Endothelial cell of umbilical vein (primary cell): ENCODE data around the gene CNTN2.

ENCODE experiments used
- CTCF ChIP-seq, 2 donors: IDR thresholded peaks; 1 replicate in 1 of 2; 2 replicates in 1 of 2; pipeline ENCODE4 v1.5.1; 2011; ENCODE audit warnings: low read length in 2 of 2, mild to moderate bottlenecking in 2 of 2, moderate library complexity in 2 of 2, control low read depth in 1 of 2, inconsistent platforms in 1 of 2, low read depth in 1 of 2; ENCODE audit not compliant: insufficient read depth in 1 of 2; ENCODE audit errors: extremely low read depth in 1 of 2
- EZH2 ChIP-seq: IDR thresholded peaks from 2 replicates; pipeline ENCODE4 v1.6.1; 2012; ENCODE audit warnings: borderline replicate concordance, low read depth, mild to moderate bottlenecking, moderate library complexity, low read length, inconsistent platforms; ENCODE audit not compliant: severe bottlenecking
- MAX ChIP-seq: IDR thresholded peaks from 2 replicates; pipeline ENCODE4 v1.6.1; 2011; ENCODE audit not compliant: insufficient read depth, insufficient read length
- POLR2AphosphoS5 ChIP-seq: IDR thresholded peaks from 2 replicates; pipeline ENCODE4 v1.6.1; 2012; ENCODE audit warnings: low read depth, mild to moderate bottlenecking, control low read depth, low read length, moderate library complexity; ENCODE audit not compliant: insufficient read depth

GRCh38 chr1:205016584-205016983 is 26.4 kb upstream of the CNTN2 start:
- no peak for TF ChIP-seq CTCF (IDR thresholded peaks at IDR 0.05; ENCODE audit: extremely low read depth in 1 of 2, insufficient read depth in 1 of 2, low read depth in 1 of 2, low read length in 2 of 2)
- TF ChIP-seq POLR2AphosphoS5: no peak
- no peak for TF ChIP-seq EZH2
- TF ChIP-seq MAX: no peak
